GM23338 (cell line): Measurements from ENCODE around the gene ACAT2.

ENCODE experiments used
- CREB1 ChIP-seq: fragments of 250-450 bp; sonication (Bioruptor Pico); IDR thresholded peaks from 2 replicates; pipeline ENCODE4 v1.5.0; 2020; ENCODE audit warnings: low read depth, mild to moderate bottlenecking, moderate library complexity
- EZH2 ChIP-seq: fragments of 200-600 bp; sonication (generic); IDR thresholded peaks from one replicate; pipeline ENCODE4 v1.8.0; 2017; ENCODE audit warnings: antibody characterized with exemption, mild to moderate bottlenecking, low read depth; ENCODE audit not compliant: unreplicated experiment
- EZH2phosphoT487 ChIP-seq: fragments of 200-600 bp; sonication (generic); IDR thresholded peaks from one replicate; pipeline ENCODE4 v1.8.1; 2018; ENCODE audit warnings: antibody characterized with exemption; ENCODE audit not compliant: unreplicated experiment
- JUNB ChIP-seq: IDR thresholded peaks from one replicate; pipeline ENCODE4 v1.6.1; 2016; ENCODE audit warnings: antibody characterized with exemption; ENCODE audit not compliant: unreplicated experiment
- NANOG ChIP-seq: IDR thresholded peaks from 2 replicates; pipeline ENCODE4 v1.6.1; 2016; ENCODE audit warnings: antibody characterized with exemption, borderline replicate concordance
- POLR2AphosphoS5 ChIP-seq: IDR thresholded peaks from 2 replicates; pipeline ENCODE4 v1.6.1; 2016; ENCODE audit warnings: antibody characterized with exemption, low read depth
- STAT1 ChIP-seq: IDR thresholded peaks from one replicate; pipeline ENCODE4 v1.6.1; 2016; ENCODE audit warnings: antibody characterized with exemption; ENCODE audit not compliant: unreplicated experiment
- ZNF114 ChIP-seq: fragments of 250-450 bp; sonication (Bioruptor Pico); IDR thresholded peaks from 2 replicates; pipeline ENCODE4 v1.5.0; 2020; ENCODE audit warnings: mild to moderate bottlenecking, moderate library complexity
- ZNF331 ChIP-seq: fragments of 250-450 bp; sonication (Bioruptor Pico); IDR thresholded peaks from 2 replicates; pipeline ENCODE4 v1.5.0; 2020; ENCODE audit warnings: low read depth, mild to moderate bottlenecking, moderate library complexity
- TF ChIP-seq, protein P1 (sequence below), 2 experiments: fragments of 200-600 bp in 1 of 2; sonication (generic) in 1 of 2; conservative IDR thresholded peaks; 2 replicates each; pipeline versions ENCODE4 v1.5.1 to v1.6.1; 2016 to 2017; ENCODE audit warnings: antibody characterized with exemption in 2 of 2, low read depth in 2 of 2, mild to moderate bottlenecking in 2 of 2, moderate library complexity in 1 of 2
- TF ChIP-seq, protein P2 (sequence below): IDR thresholded peaks from one replicate; pipeline ENCODE4 v1.6.1; 2018; ENCODE audit warnings: antibody characterized with exemption; ENCODE audit not compliant: unreplicated experiment
- TF ChIP-seq, protein P3 (sequence below): IDR thresholded peaks from 2 replicates; pipeline ENCODE4 v1.6.1; 2016; ENCODE audit warnings: antibody characterized with exemption

DNA sequence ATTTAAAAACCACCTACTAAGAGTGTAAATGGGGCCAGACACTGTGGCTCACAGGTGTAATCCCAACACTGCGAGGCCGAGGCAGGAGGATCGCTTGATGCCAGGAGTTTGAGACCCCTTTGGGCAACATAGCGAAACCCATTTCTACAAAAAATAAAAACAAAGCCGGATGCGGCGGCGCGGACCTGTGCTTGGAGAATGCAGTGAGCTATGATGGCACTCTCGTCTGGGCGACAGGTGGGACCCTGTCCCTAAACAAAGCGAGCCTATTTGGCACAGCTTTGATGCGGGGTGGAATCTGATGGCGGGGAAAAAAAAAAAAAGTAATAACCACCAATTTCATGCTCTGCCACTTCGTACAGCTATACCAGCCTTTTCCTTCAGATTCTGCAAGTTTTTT is 26.4 kb downstream of the ACAT2 start:
- TF ChIP-seq, protein P1, sequence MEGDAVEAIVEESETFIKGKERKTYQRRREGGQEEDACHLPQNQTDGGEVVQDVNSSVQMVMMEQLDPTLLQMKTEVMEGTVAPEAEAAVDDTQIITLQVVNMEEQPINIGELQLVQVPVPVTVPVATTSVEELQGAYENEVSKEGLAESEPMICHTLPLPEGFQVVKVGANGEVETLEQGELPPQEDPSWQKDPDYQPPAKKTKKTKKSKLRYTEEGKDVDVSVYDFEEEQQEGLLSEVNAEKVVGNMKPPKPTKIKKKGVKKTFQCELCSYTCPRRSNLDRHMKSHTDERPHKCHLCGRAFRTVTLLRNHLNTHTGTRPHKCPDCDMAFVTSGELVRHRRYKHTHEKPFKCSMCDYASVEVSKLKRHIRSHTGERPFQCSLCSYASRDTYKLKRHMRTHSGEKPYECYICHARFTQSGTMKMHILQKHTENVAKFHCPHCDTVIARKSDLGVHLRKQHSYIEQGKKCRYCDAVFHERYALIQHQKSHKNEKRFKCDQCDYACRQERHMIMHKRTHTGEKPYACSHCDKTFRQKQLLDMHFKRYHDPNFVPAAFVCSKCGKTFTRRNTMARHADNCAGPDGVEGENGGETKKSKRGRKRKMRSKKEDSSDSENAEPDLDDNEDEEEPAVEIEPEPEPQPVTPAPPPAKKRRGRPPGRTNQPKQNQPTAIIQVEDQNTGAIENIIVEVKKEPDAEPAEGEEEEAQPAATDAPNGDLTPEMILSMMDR (conservative IDR thresholded peaks at IDR 0.05; ENCODE audit: low read depth in 2 of 2) = no peak
- TF ChIP-seq NANOG (no peak), POLR2AphosphoS5 (no peak), STAT1 (no peak), EZH2 (no peak), EZH2phosphoT487 (no peak), CREB1 (CRISPR knock-in tag) (no peak), ZNF114 (CRISPR knock-in tag) (no peak), JUNB (no peak), ZNF331 (CRISPR knock-in tag) (no peak)
- TF ChIP-seq, protein P2, sequence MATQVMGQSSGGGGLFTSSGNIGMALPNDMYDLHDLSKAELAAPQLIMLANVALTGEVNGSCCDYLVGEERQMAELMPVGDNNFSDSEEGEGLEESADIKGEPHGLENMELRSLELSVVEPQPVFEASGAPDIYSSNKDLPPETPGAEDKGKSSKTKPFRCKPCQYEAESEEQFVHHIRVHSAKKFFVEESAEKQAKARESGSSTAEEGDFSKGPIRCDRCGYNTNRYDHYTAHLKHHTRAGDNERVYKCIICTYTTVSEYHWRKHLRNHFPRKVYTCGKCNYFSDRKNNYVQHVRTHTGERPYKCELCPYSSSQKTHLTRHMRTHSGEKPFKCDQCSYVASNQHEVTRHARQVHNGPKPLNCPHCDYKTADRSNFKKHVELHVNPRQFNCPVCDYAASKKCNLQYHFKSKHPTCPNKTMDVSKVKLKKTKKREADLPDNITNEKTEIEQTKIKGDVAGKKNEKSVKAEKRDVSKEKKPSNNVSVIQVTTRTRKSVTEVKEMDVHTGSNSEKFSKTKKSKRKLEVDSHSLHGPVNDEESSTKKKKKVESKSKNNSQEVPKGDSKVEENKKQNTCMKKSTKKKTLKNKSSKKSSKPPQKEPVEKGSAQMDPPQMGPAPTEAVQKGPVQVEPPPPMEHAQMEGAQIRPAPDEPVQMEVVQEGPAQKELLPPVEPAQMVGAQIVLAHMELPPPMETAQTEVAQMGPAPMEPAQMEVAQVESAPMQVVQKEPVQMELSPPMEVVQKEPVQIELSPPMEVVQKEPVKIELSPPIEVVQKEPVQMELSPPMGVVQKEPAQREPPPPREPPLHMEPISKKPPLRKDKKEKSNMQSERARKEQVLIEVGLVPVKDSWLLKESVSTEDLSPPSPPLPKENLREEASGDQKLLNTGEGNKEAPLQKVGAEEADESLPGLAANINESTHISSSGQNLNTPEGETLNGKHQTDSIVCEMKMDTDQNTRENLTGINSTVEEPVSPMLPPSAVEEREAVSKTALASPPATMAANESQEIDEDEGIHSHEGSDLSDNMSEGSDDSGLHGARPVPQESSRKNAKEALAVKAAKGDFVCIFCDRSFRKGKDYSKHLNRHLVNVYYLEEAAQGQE = no peak
- TF ChIP-seq, protein P3, sequence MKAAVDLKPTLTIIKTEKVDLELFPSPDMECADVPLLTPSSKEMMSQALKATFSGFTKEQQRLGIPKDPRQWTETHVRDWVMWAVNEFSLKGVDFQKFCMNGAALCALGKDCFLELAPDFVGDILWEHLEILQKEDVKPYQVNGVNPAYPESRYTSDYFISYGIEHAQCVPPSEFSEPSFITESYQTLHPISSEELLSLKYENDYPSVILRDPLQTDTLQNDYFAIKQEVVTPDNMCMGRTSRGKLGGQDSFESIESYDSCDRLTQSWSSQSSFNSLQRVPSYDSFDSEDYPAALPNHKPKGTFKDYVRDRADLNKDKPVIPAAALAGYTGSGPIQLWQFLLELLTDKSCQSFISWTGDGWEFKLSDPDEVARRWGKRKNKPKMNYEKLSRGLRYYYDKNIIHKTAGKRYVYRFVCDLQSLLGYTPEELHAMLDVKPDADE = no peak
